CD4-positive, CD25-positive, alpha-beta regulatory T cell (primary cell): ENCODE measurements around the gene GALNT13. TPM values are rescaled to one million over a fixed set of nuclear protein-coding genes. Genes with fewer than 3 reads are reported as not detected.

Source experiments
- ATAC-seq, 2 donors: fragments of 150-1000 bp; cut with Tn5 transposase; one replicate each; pipeline ENCODE4 v1.10.0; 2021; ENCODE audit warnings: low read depth in 2 of 2, moderate number of reproducible peaks in 2 of 2, moderate library complexity in 1 of 2
- DNase-seq, 3 donors: peaks; one replicate each; pipeline versions ENCODE4 v3.0.0 to v3.0.0-alpha.2; 2012 to 2022; ENCODE audit warnings: mixed read lengths in 1 of 3
- H3K27ac ChIP-seq: one replicate; pipeline ENCODE4 v1.7.0; 2013; ENCODE audit warnings: mild to moderate bottlenecking, low read length; ENCODE audit not compliant: insufficient read depth, poor library complexity, severe bottlenecking
- H3K27me3 ChIP-seq: one replicate; pipeline ENCODE4 v1.7.0; 2013; ENCODE audit warnings: low read length; ENCODE audit not compliant: control insufficient read depth, insufficient read depth
- H3K36me3 ChIP-seq: one replicate; pipeline ENCODE4 v1.7.0; 2013; ENCODE audit warnings: mild to moderate bottlenecking, low read length, moderate library complexity; ENCODE audit not compliant: control insufficient read depth, insufficient read depth
- H3K4me1 ChIP-seq: 2 replicates; pipeline ENCODE4 v1.7.0; 2013; ENCODE audit warnings: mild to moderate bottlenecking, low read length; ENCODE audit not compliant: insufficient read depth, control insufficient read depth, poor library complexity, severe bottlenecking
- H3K4me3 ChIP-seq: one replicate; pipeline ENCODE4 v1.7.0; 2013; ENCODE audit warnings: low read depth, mild to moderate bottlenecking, low read length, moderate library complexity
- H3K9me3 ChIP-seq, 2 experiments: 1 replicate in 1 of 2; 2 replicates in 1 of 2; pipeline ENCODE4 v1.7.0; 2013; ENCODE audit warnings: low read length in 2 of 2, mild to moderate bottlenecking in 1 of 2, moderate library complexity in 1 of 2; ENCODE audit not compliant: control insufficient read depth in 2 of 2
- H3K27ac Mint-ChIP-seq, 3 donors: one replicate each; pipeline ENCODE4 v1.8.0; 2020 to 2022; ENCODE audit warnings: mild to moderate bottlenecking in 3 of 3, mixed read lengths in 3 of 3, moderate library complexity in 2 of 3
- H3K27me3 Mint-ChIP-seq: one replicate; pipeline ENCODE4 v1.8.0; 2022; ENCODE audit warnings: mild to moderate bottlenecking, mixed read lengths
- H3K36me3 Mint-ChIP-seq: one replicate; pipeline ENCODE4 v1.8.0; 2020; ENCODE audit warnings: mixed read lengths
- H3K4me1 Mint-ChIP-seq, 4 donors: one replicate each; pipeline ENCODE4 v1.8.0; 2020 to 2022; ENCODE audit warnings: mixed read lengths in 4 of 4, mild to moderate bottlenecking in 1 of 4
- H3K4me3 Mint-ChIP-seq, 4 donors: one replicate each; pipeline ENCODE4 v1.8.0; 2020 to 2022; ENCODE audit warnings: mild to moderate bottlenecking in 4 of 4, mixed read lengths in 4 of 4, moderate library complexity in 3 of 4
- H3K9me3 Mint-ChIP-seq, 7 donors: one replicate each; pipeline ENCODE4 v1.8.0; 2020 to 2022; ENCODE audit warnings: mixed read lengths in 7 of 7, mild to moderate bottlenecking in 3 of 7, moderate library complexity in 2 of 7
- polyA plus RNA-seq, 4 donors: library from polyadenylated mRNA; unstranded; fragments of 300-500 nt; fragmentation: Illumina TruSeq; gene quantifications; one replicate each; pipeline ENCODE4 v1.2.3, GENCODE V29; 2021
- total RNA-seq: library from RNA; stranded (reverse); gene quantifications from one replicate; pipeline ENCODE4 v1.2.3, GENCODE V29; 2022

The GALNT13 gene
- total and polyA plus RNA-seq, 5 donors from 2014 or later, result 0.09 TPM; not detected in 4

DNA sequence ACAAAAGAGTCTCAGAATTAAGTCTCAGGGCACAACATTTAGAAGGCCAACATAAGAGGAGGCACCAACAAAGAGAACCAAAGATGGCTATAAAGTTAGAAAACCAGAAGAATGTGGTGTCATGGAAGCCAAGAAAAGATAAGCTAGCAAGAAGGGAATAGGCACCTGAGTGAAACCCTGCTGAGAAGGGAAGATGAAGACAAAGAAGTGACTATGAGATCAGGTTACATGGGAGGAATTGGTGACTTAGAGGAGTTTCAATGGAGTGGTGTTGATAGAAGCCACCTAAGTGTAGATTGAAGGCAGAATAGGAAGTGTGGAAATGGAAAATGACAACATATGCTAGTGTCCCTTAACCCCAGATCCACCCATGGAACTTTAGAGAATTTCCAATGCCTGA is 499.2 kb downstream of the GALNT13 start:
- no peak overlapping the region for H3K4me3 ChIP-seq
- H3K27ac ChIP-seq, result no peak overlapping the region
- H3K9me3 Mint-ChIP-seq, result peaks cover 0 to 18% (median 5%) of the 10 kb centered on the region in 7 donors
- H3K27me3 ChIP-seq, result no peaks in the 10 kb centered on the region
- H3K9me3 ChIP-seq, result no peaks in the 10 kb centered on the region
- no peak for DNase-seq
- no peak for ATAC-seq
- H3K27ac Mint-ChIP-seq, result no peak overlapping the region
- H3K27me3 Mint-ChIP-seq, result no peaks in the 10 kb centered on the region
- no peaks in the 10 kb centered on the region for H3K36me3 Mint-ChIP-seq
- no peak overlapping the region for H3K4me3 Mint-ChIP-seq
- no peaks in the 10 kb centered on the region for H3K4me1 Mint-ChIP-seq
- no peaks in the 10 kb centered on the region for H3K36me3 ChIP-seq
- no peaks in the 10 kb centered on the region for H3K4me1 ChIP-seq

DNA sequence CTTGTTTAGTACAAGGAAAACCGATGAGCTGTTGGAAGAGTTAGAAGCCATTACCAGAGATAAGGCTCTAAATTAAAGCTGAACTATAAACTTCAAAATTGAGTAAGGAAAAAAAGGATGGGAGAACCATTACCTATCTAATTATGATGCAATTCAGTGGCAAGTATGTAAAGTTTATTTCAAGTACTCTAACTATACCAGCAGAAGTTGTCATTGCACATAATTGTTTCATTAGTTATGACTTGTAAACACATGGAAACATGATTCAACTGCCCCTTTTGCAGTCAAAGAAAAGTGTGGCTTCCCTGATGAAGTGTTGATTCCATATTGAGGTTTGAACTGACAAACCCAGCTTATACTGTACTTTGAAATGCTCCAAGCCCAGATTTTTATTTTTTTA is 502.7 kb downstream of the GALNT13 start:
- H3K9me3 Mint-ChIP-seq, result peaks cover 0 to 13% (median 3%) of the 10 kb centered on the region in 7 donors
- H3K4me3 ChIP-seq, result no peak overlapping the region
- no peak overlapping the region for H3K27ac ChIP-seq
- H3K36me3 ChIP-seq, result no peaks in the 10 kb centered on the region
- H3K4me1 Mint-ChIP-seq, result no peaks in the 10 kb centered on the region
- no peaks in the 10 kb centered on the region for H3K9me3 ChIP-seq
- DNase-seq (no peak), ATAC-seq (no peak)
- no peak overlapping the region for H3K27ac Mint-ChIP-seq
- no peak overlapping the region for H3K4me3 Mint-ChIP-seq
- H3K4me1 ChIP-seq, result no peaks in the 10 kb centered on the region
- H3K27me3 ChIP-seq, result no peaks in the 10 kb centered on the region
- H3K36me3 Mint-ChIP-seq, result no peaks in the 10 kb centered on the region
- no peaks in the 10 kb centered on the region for H3K27me3 Mint-ChIP-seq

DNA sequence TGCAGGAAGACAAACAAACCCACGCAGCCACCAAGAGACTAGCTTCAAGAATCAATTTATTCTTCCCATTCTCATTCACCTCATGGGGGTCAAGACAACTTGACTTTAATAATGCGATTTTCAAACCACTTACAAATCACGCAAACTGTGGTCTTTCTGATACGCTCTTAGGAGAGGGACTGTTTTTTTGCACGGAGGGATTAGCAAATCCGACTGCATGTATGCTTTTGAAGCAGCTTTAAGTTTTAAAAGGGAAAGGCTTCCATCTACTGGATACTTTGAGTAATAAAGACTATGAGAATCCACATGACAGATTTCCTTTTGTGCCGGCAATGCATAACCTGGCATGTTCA is 503.8 kb downstream of the GALNT13 start:
- no peaks in the 10 kb centered on the region for H3K36me3 Mint-ChIP-seq
- Histone ChIP-seq H3K4me3 (no peak overlapping the region), H3K27me3 (no peaks in the 10 kb centered on the region), H3K36me3 (no peaks in the 10 kb centered on the region), H3K27ac (no peak overlapping the region), H3K4me1 (no peaks in the 10 kb centered on the region), H3K9me3 (no peaks in the 10 kb centered on the region)
- no peak for DNase-seq
- H3K4me3 Mint-ChIP-seq, result no peak overlapping the region
- no peak overlapping the region for H3K27ac Mint-ChIP-seq
- no peak for ATAC-seq
- no peaks in the 10 kb centered on the region for H3K4me1 Mint-ChIP-seq
- peaks cover 0 to 9% (median 0%) of the 10 kb centered on the region in 7 donors for H3K9me3 Mint-ChIP-seq
- H3K27me3 Mint-ChIP-seq, result no peaks in the 10 kb centered on the region

DNA sequence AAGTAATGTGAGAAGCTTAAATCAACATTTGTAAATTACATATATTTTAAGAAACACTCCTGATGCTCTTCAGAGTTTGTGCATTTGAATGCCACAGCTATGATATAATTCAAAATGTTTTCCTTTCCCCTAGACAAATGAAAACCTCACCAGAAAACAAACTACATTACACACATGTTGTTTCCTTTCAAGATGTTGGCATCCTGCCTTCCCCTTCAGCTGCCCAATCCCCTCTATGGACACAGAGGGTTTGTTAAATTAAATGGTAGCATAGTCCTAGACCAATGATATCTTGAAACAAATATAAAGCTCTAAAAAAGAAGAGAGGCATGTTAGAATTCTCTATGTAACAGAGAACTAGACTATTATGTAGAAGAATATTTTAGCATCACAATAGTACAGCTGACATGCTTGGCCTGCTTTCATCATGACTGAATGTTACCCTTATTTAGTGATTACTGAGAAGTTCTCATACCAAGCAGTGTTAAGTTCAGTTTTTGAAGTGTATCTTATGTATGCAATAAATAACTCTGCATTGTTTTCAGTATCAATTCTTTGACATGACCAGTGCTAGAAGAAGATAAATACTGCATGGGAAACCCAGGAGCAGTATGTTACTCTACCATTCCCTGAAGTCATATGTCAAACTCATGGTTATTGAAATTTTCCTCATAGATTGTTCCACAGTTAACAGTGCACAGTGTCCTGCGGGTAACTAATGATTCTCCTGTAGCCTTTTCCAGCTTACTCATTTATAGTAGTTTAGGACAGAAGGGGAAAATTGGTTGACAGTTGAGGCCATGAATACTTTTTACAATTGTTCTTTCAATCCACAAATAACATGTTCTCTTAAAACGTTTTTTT is 510.4 kb downstream of the GALNT13 start:
- no peak overlapping the region for H3K4me3 Mint-ChIP-seq
- Histone ChIP-seq H3K4me3 (no peak overlapping the region), H3K4me1 (no peaks in the 10 kb centered on the region), H3K27me3 (no peaks in the 10 kb centered on the region), H3K27ac (no peak overlapping the region), H3K36me3 (no peaks in the 10 kb centered on the region), H3K9me3 (no peaks in the 10 kb centered on the region)
- H3K36me3 Mint-ChIP-seq, result no peaks in the 10 kb centered on the region
- H3K4me1 Mint-ChIP-seq, result no peaks in the 10 kb centered on the region
- H3K9me3 Mint-ChIP-seq, result peaks cover 0 to 6% (median 1%) of the 10 kb centered on the region in 7 donors
- DNase-seq (no peak), ATAC-seq (no peak)
- H3K27ac Mint-ChIP-seq, result no peak overlapping the region
- H3K27me3 Mint-ChIP-seq, result no peaks in the 10 kb centered on the region

DNA sequence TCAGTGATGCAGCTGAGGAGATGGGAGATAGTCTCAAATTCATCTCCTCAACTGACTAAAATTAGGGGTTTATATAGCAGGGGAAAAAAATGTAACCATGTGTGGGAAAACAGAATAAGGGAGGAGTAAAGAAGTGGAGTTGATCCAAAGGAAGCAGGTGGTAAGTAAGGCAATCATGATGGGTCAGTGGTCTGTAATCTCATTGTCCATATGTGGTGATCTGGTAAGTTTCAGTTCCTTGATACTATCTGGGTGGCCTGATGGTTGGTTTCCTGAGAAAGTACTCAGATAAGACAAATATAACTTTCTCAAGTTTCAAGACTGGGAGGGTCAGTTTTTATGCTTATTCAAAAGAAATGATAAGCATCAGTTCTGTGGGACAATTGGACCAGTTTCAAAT is 514.5 kb downstream of the GALNT13 start:
- Mint-ChIP-seq H3K4me1 (no peaks in the 10 kb centered on the region), H3K27me3 (no peaks in the 10 kb centered on the region), H3K36me3 (no peaks in the 10 kb centered on the region), H3K27ac (no peak overlapping the region), H3K9me3 (peaks cover 0 to 13% (median 5%) of the 10 kb centered on the region in 7 donors), H3K4me3 (no peak overlapping the region)
- no peaks in the 10 kb centered on the region for H3K4me1 ChIP-seq
- DNase-seq, result no peak
- ATAC-seq, result no peak
- H3K9me3 ChIP-seq, result peaks cover 0 to 6% of the 10 kb centered on the region in 2 experiments
- no peaks in the 10 kb centered on the region for H3K36me3 ChIP-seq
- H3K4me3 ChIP-seq, result no peak overlapping the region
- no peak overlapping the region for H3K27ac ChIP-seq
- no peaks in the 10 kb centered on the region for H3K27me3 ChIP-seq

DNA sequence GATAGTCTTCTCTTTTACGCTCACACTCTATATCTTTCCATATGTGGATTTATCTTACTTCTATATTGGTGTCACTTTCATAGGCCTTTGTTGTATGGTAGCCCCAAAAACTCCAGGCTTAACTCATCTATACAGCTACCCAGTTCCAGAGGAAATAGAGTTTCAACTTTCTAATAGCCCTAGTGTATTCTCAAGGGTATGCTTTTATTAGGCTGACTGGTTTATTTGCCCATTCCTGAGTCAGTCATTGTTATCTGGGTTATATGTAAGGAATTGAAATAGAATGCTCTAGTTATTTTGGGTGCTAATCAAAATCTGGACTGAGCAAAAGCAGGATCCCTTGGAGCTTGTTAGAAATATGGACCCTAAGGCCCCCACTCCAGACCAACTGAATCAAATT is 519.3 kb downstream of the GALNT13 start:
- no peak for ATAC-seq

DNA sequence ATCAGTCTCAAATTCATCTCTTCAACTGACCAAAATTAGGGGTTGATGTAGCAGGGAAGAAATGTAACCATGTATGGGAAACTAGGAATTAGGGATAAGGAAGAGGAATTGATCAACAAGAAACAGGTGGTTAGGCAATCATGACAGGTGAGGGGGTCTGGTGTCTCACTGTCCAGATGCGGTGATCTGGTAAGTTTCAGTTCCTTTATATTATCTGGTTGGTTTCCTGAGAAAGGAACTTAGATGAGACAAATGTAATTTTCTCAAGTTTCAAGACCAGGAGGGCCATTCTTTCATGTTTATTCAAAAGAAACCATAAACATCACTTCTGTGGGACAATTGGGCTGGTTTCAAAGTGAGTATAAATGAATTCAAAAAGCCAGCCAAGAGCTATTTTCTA is 520.5 kb downstream of the GALNT13 start:
- ATAC-seq, result no peak
- Histone ChIP-seq H3K9me3 (peaks cover 2 to 10% of the 10 kb centered on the region in 2 experiments), H3K27me3 (no peaks in the 10 kb centered on the region), H3K4me3 (no peak overlapping the region), H3K4me1 (no peaks in the 10 kb centered on the region), H3K36me3 (no peaks in the 10 kb centered on the region), H3K27ac (no peak overlapping the region)
- Mint-ChIP-seq H3K27me3 (no peaks in the 10 kb centered on the region), H3K4me1 (no peaks in the 10 kb centered on the region), H3K36me3 (no peaks in the 10 kb centered on the region), H3K4me3 (no peak overlapping the region), H3K27ac (no peak overlapping the region), H3K9me3 (peaks cover 0 to 19% (median 4%) of the 10 kb centered on the region in 7 donors)
- no peak for DNase-seq

More for the DNA sequence above, 519.3 kb downstream of the GALNT13 start:
- Mint-ChIP-seq H3K36me3 (no peaks in the 10 kb centered on the region), H3K27ac (no peak overlapping the region), H3K27me3 (no peaks in the 10 kb centered on the region), H3K4me3 (no peak overlapping the region), H3K4me1 (no peaks in the 10 kb centered on the region), H3K9me3 (peaks cover 0 to 19% (median 4%) of the 10 kb centered on the region in 7 donors)
- H3K4me1 ChIP-seq, result no peaks in the 10 kb centered on the region
- no peaks in the 10 kb centered on the region for H3K27me3 ChIP-seq
- peaks cover 2 to 10% of the 10 kb centered on the region in 2 experiments for H3K9me3 ChIP-seq
- H3K27ac ChIP-seq, result no peak overlapping the region
- no peaks in the 10 kb centered on the region for H3K36me3 ChIP-seq
- no peak for DNase-seq
- H3K4me3 ChIP-seq, result no peak overlapping the region

DNA sequence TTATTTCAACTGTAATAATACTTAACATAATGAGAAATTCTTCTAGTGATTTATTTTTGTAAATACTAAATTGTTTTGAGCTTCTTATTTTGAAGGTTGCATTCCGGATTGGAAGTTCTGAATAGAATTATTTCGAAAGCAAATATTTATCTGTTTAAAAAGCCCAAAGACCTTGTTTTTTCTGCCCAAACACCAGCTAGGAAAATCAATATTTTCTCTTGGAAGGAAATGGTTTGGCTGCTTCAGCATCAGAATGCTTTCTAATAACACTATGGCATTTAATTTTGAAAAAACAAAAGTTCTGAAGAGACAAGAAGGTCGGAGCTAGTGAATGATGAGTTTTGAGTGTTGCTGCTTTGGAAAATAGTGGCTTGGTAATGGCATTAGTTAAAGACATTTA is 522.9 kb downstream of the GALNT13 start:
- H3K4me3 ChIP-seq, result no peak overlapping the region
- Mint-ChIP-seq H3K27ac (no peak overlapping the region), H3K9me3 (peaks cover 0 to 16% (median 2%) of the 10 kb centered on the region in 7 donors), H3K4me1 (no peaks in the 10 kb centered on the region), H3K36me3 (no peaks in the 10 kb centered on the region), H3K4me3 (no peak overlapping the region), H3K27me3 (no peaks in the 10 kb centered on the region)
- no peaks in the 10 kb centered on the region for H3K27me3 ChIP-seq
- no peaks in the 10 kb centered on the region for H3K36me3 ChIP-seq
- no peak for DNase-seq
- H3K9me3 ChIP-seq, result peaks cover 2 to 6% of the 10 kb centered on the region in 2 experiments
- no peaks in the 10 kb centered on the region for H3K4me1 ChIP-seq
- no peak overlapping the region for H3K27ac ChIP-seq
- no peak for ATAC-seq
